ENCODE measurements around the gene KRTAP29-1. TPM values are rescaled to one million over a fixed set of nuclear protein-coding genes. Genes with fewer than 3 reads are reported as not detected.
"Not testable (repeated sequence)": the region's sequence is repeated elsewhere in the genome, so short reads cannot be mapped to it uniquely, and the experiment has no call there.

Gene KRTAP29-1
- total RNA-seq, 1 experiment from 2014 or later: not detected

GRCh38 chr17:41278176-41278955 is 24.3 kb downstream of the KRTAP29-1 start:
- BruUV-seq (replicated peaks): no TSS peak
- Histone ChIP-seq H3K9me3 (ENCODE audit: low read depth, low read length, poor library complexity, severe bottlenecking) (no peaks in the 10 kb centered on the region), H3K27me3 (replicated peaks; ENCODE audit: insufficient read depth, low read depth, low read length, poor library complexity) (no peaks in the 10 kb centered on the region), H3K4me3 (ENCODE audit: low read depth, low read length, poor library complexity, severe bottlenecking) (no peak overlapping the region), H3K36me3 (ENCODE audit: insufficient read depth, low read length, poor library complexity, severe bottlenecking) (no peaks in the 10 kb centered on the region), H3K27ac (ENCODE audit: low read depth, low read length, poor library complexity, severe bottlenecking) (no peak overlapping the region), H3K4me1 (ENCODE audit: insufficient read depth, low read length, poor library complexity, severe bottlenecking) (no peaks in the 10 kb centered on the region)
- TF ChIP-seq CTCF (conservative IDR thresholded peaks at IDR 0.05; ENCODE audit: low read depth, low read length): no peak
- TF ChIP-seq EZH2 (IDR thresholded peaks at IDR 0.05; ENCODE audit: borderline replicate concordance, low read depth, low read length, poor library complexity, severe bottlenecking): no peak
- CTCF ChIA-PET: no interaction called here
- intact Hi-C loops (cut with micrococcal nuclease; ENCODE audit: unreplicated experiment): no loop called here
- no peak for DNase-seq (ENCODE audit: low spot score)
- POLR2A ChIA-PET (ENCODE audit: low non-redundant PET): no interaction called here

- BruUV-seq (replicated peaks); H3K4me1 ChIP-seq (ENCODE audit: insufficient read depth, low read length, poor library complexity, severe bottlenecking); DNase-seq (ENCODE audit: low spot score); POLR2A ChIA-PET (ENCODE audit: low non-redundant PET); H3K36me3 ChIP-seq (ENCODE audit: insufficient read depth, low read length, poor library complexity, severe bottlenecking); intact Hi-C loops (cut with micrococcal nuclease; ENCODE audit: unreplicated experiment); H3K27ac ChIP-seq (ENCODE audit: low read depth, low read length, poor library complexity, severe bottlenecking); CTCF ChIA-PET; H3K9me3 ChIP-seq (ENCODE audit: low read depth, low read length, poor library complexity, severe bottlenecking); H3K4me3 ChIP-seq (ENCODE audit: low read depth, low read length, poor library complexity, severe bottlenecking); H3K27me3 ChIP-seq (replicated peaks; ENCODE audit: insufficient read depth, low read depth, low read length, poor library complexity): not testable (repeated sequence)
Measured at GRCh38 chr17:41275648-41276190, 26.9 kb downstream of the KRTAP29-1 start, which contains the start of gene KRTAP9-7. Gene KRTAP9-7 (plus strand): TSS chr17:41275698. CDS start chr17:41275698, 0 bp downstream.

GRCh38 chr17:41271858-41272257 is 30.8 kb downstream of the KRTAP29-1 start:
- TF ChIP-seq EZH2 (IDR thresholded peaks at IDR 0.05; ENCODE audit: borderline replicate concordance, low read depth, low read length, poor library complexity, severe bottlenecking) (no peak), CTCF (conservative IDR thresholded peaks at IDR 0.05; ENCODE audit: low read depth, low read length) (no peak)
- Histone ChIP-seq H3K27me3 (replicated peaks; ENCODE audit: insufficient read depth, low read depth, low read length, poor library complexity) (no peaks in the 10 kb centered on the region), H3K4me3 (ENCODE audit: low read depth, low read length, poor library complexity, severe bottlenecking) (no peak overlapping the region), H3K27ac (ENCODE audit: low read depth, low read length, poor library complexity, severe bottlenecking) (no peak overlapping the region), H3K4me1 (ENCODE audit: insufficient read depth, low read length, poor library complexity, severe bottlenecking) (no peaks in the 10 kb centered on the region), H3K9me3 (ENCODE audit: low read depth, low read length, poor library complexity, severe bottlenecking) (no peaks in the 10 kb centered on the region), H3K36me3 (ENCODE audit: insufficient read depth, low read length, poor library complexity, severe bottlenecking) (no peaks in the 10 kb centered on the region)
- ChIA-PET CTCF (no interaction called here), POLR2A (ENCODE audit: low non-redundant PET) (no interaction called here)
- no peak for DNase-seq (ENCODE audit: low spot score)
- BruUV-seq (replicated peaks): no TSS peak
- intact Hi-C loops (cut with micrococcal nuclease; ENCODE audit: unreplicated experiment): no loop called here

- H3K4me3 ChIP-seq (ENCODE audit: low read depth, low read length, poor library complexity, severe bottlenecking); DNase-seq (ENCODE audit: low spot score); H3K4me1 ChIP-seq (ENCODE audit: insufficient read depth, low read length, poor library complexity, severe bottlenecking); POLR2A ChIA-PET (ENCODE audit: low non-redundant PET); CTCF ChIA-PET; intact Hi-C loops (cut with micrococcal nuclease; ENCODE audit: unreplicated experiment); H3K27me3 ChIP-seq (replicated peaks; ENCODE audit: insufficient read depth, low read depth, low read length, poor library complexity); H3K36me3 ChIP-seq (ENCODE audit: insufficient read depth, low read length, poor library complexity, severe bottlenecking); H3K27ac ChIP-seq (ENCODE audit: low read depth, low read length, poor library complexity, severe bottlenecking); BruUV-seq (replicated peaks); H3K9me3 ChIP-seq (ENCODE audit: low read depth, low read length, poor library complexity, severe bottlenecking): not testable (repeated sequence)
Measured at GRCh38 chr17:41271323-41271722, 31.3 kb downstream of the KRTAP29-1 start.
